Measurements from ENCODE around the gene CBLB. TPM values are rescaled to one million over a fixed set of nuclear protein-coding genes. Genes with fewer than 3 reads are reported as not detected.

Gene CBLB
- total RNA-seq (2014; rRNA removed; shearing (Covaris generic)): 2.7 and 5.0 TPM in 2 replicates

- H3K9me3 ChIP-seq (replicated peaks): no peaks in the 10 kb centered on the region
- peaks cover 15% of the 10 kb centered on the region for H3K4me1 ChIP-seq (replicated peaks)
- H3K27ac ChIP-seq: 0 out of 2 replicates have a peak within 1 kb of the TSS, but pooled peaks have one; percentile 4
- peak; percentile 83 to 94 for DNase-seq (ENCODE audit: low read depth in 1 of 2, low spot score in 2 of 2)
- peak within 1 kb of the TSS; percentile 78 for H3K4me3 ChIP-seq
- no peaks in the 10 kb centered on the region for H3K27me3 ChIP-seq (replicated peaks)
- no peaks in the 10 kb centered on the region for H3K36me3 ChIP-seq
Observed at GRCh38 chr3:105868742-105869530, at the start of gene CBLB. Gene CBLB (minus strand): TSS chr3:105869012. CDS start chr3:105867577, 1,435 bp downstream.

DNA sequence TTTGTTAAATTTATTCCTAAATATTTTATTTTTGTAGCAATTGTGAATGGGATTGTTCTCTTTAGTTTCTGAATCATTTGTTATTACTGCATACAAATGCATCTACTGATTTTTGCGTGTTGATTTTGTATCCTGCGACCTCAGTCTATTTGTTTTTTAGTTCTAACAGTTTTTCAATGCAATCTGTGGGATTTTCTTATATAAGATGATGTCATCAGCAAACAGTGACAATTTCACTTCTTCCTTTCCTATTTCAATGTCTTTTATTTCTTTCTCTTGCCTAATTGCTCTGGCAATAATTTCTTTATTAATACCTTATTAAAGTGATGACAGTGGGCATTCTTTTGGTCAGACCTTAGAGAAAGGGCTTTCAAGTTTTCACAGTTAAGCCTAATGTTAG, 48.0 kb upstream of the CBLB start:
- no peaks in the 10 kb centered on the region for H3K36me3 ChIP-seq
- H3K4me3 ChIP-seq: no peak overlapping the region
- H3K9me3 ChIP-seq (replicated peaks): no peaks in the 10 kb centered on the region
- H3K4me1 ChIP-seq (replicated peaks): no peaks in the 10 kb centered on the region
- no peaks in the 10 kb centered on the region for H3K27me3 ChIP-seq (replicated peaks)
- DNase-seq (ENCODE audit: low read depth in 1 of 2, low spot score in 2 of 2): no peak
- no peak overlapping the region for H3K27ac ChIP-seq

GRCh38 chr3:105915524-105915923, 46.7 kb upstream of the CBLB start:
- Histone ChIP-seq H3K9me3 (replicated peaks) (no peaks in the 10 kb centered on the region), H3K36me3 (no peaks in the 10 kb centered on the region), H3K4me1 (replicated peaks) (no peaks in the 10 kb centered on the region), H3K27ac (no peak overlapping the region), H3K4me3 (no peak overlapping the region), H3K27me3 (replicated peaks) (no peaks in the 10 kb centered on the region)
- no peak for DNase-seq (ENCODE audit: low read depth in 1 of 2, low spot score in 2 of 2)

DNA sequence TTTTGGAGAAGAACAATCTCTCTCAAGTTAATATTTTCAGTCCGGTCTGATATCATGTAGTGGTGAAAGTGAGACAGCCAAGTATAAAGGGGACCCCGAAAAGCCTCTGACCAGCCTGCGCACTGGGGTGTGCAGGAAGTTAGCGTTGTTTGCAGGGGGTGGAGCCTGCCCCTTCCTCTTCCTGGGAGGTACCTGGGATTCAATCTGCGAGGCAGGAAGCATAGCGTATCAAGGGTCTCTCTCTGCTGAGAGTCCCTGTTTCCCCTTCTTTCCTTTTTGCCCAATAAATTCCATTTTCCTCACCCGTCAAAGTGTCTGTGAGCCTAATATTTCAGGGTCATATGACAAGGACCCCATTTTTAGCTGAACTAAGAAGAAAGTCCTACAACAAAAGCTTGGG, 44.8 kb upstream of the CBLB start:
- no peaks in the 10 kb centered on the region for H3K27me3 ChIP-seq (replicated peaks)
- no peaks in the 10 kb centered on the region for H3K36me3 ChIP-seq
- DNase-seq (ENCODE audit: low read depth in 1 of 2, low spot score in 2 of 2): no peak
- H3K4me3 ChIP-seq: no peak overlapping the region
- H3K4me1 ChIP-seq (replicated peaks): no peaks in the 10 kb centered on the region
- H3K9me3 ChIP-seq (replicated peaks): no peaks in the 10 kb centered on the region
- H3K27ac ChIP-seq: no peak overlapping the region

DNA sequence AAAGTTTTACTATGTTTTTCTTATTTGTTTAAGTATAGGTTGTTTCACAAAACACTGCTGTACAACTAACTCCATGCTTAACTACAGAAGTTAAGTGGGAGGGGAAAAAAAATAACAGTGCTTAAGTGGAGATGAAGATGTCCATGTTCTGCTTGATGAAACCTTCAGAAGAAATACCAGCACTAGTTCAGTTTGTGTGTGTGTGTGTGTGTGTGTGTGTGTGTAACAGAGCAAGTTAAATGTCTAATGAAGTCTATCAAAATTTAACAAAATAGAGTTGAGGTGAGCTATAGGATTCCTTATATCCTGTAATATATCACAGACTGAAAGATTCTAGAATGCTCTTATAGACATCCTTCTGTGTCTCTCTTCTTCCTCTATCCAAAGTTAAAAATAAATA, 44.1 kb upstream of the CBLB start:
- Histone ChIP-seq H3K27me3 (replicated peaks) (no peaks in the 10 kb centered on the region), H3K4me3 (no peak overlapping the region), H3K4me1 (replicated peaks) (no peaks in the 10 kb centered on the region), H3K9me3 (replicated peaks) (no peaks in the 10 kb centered on the region), H3K27ac (no peak overlapping the region), H3K36me3 (no peaks in the 10 kb centered on the region)
- DNase-seq (ENCODE audit: low read depth in 1 of 2, low spot score in 2 of 2): no peak

- Histone ChIP-seq H3K4me3 (no peak overlapping the region), H3K9me3 (replicated peaks) (no peaks in the 10 kb centered on the region), H3K36me3 (no peaks in the 10 kb centered on the region)
Observed at GRCh38 chr3:105911496-105911895, 42.7 kb upstream of the CBLB start.

GRCh38 chr3:105907777-105908176, 39.0 kb upstream of the CBLB start:
- no peak for DNase-seq (ENCODE audit: low read depth in 1 of 2, low spot score in 2 of 2)
- Histone ChIP-seq H3K4me1 (replicated peaks) (no peaks in the 10 kb centered on the region), H3K27ac (no peak overlapping the region), H3K36me3 (no peaks in the 10 kb centered on the region), H3K9me3 (replicated peaks) (no peaks in the 10 kb centered on the region), H3K4me3 (no peak overlapping the region), H3K27me3 (replicated peaks) (no peaks in the 10 kb centered on the region)

More at GRCh38 chr3:105911496-105911895, 42.7 kb upstream of the CBLB start:
- Histone ChIP-seq H3K27me3 (replicated peaks) (no peaks in the 10 kb centered on the region), H3K4me1 (replicated peaks) (no peaks in the 10 kb centered on the region), H3K27ac (no peak overlapping the region)
- DNase-seq (ENCODE audit: low read depth in 1 of 2, low spot score in 2 of 2): no peak

DNA sequence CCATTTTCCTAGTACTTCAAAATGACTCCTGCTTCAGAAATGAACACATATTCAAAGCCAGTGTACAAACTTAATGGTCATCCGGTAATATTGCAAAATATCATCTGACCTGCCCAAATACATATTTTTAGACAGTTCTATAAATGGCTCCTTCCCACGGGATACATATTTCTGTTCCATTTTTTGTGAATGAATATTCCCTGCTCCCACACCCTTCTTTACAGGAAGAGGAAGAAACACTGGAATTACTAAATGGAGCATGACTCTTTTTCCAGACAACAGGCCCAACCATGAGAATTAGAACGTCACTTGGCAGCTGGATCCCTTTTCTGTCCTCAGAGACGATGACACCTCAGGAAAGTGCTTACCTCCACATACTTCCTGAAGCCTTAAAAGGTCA, 38.0 kb upstream of the CBLB start:
- Histone ChIP-seq H3K36me3 (no peaks in the 10 kb centered on the region), H3K4me1 (replicated peaks) (no peaks in the 10 kb centered on the region), H3K27me3 (replicated peaks) (no peaks in the 10 kb centered on the region), H3K9me3 (replicated peaks) (no peaks in the 10 kb centered on the region), H3K4me3 (no peak overlapping the region), H3K27ac (no peak overlapping the region)
- DNase-seq (ENCODE audit: low read depth in 1 of 2, low spot score in 2 of 2): no peak

- no peaks in the 10 kb centered on the region for H3K27me3 ChIP-seq (replicated peaks)
- no peak for DNase-seq (ENCODE audit: low read depth in 1 of 2, low spot score in 2 of 2)
- H3K27ac ChIP-seq: no peak overlapping the region
- no peaks in the 10 kb centered on the region for H3K36me3 ChIP-seq
- no peak overlapping the region for H3K4me3 ChIP-seq
- H3K4me1 ChIP-seq (replicated peaks): no peaks in the 10 kb centered on the region
- no peaks in the 10 kb centered on the region for H3K9me3 ChIP-seq (replicated peaks)
Observed at GRCh38 chr3:105906345-105906744, 37.5 kb upstream of the CBLB start.

GRCh38 chr3:105905328-105905727, 36.5 kb upstream of the CBLB start:
- DNase-seq (ENCODE audit: low read depth in 1 of 2, low spot score in 2 of 2): no peak

GRCh38 chr3:105904678-105905284, 36.0 kb upstream of the CBLB start:
- Histone ChIP-seq H3K27me3 (replicated peaks) (no peaks in the 10 kb centered on the region), H3K9me3 (replicated peaks) (no peaks in the 10 kb centered on the region), H3K27ac (no peak overlapping the region), H3K4me3 (no peak overlapping the region), H3K4me1 (replicated peaks) (no peaks in the 10 kb centered on the region), H3K36me3 (no peaks in the 10 kb centered on the region)
- DNase-seq (ENCODE audit: low read depth in 1 of 2, low spot score in 2 of 2): no peak

More at GRCh38 chr3:105905328-105905727, 36.5 kb upstream of the CBLB start:
- H3K36me3 ChIP-seq: no peaks in the 10 kb centered on the region
- no peaks in the 10 kb centered on the region for H3K9me3 ChIP-seq (replicated peaks)
- H3K4me3 ChIP-seq: no peak overlapping the region
- no peaks in the 10 kb centered on the region for H3K4me1 ChIP-seq (replicated peaks)
- no peak overlapping the region for H3K27ac ChIP-seq
- H3K27me3 ChIP-seq (replicated peaks): no peaks in the 10 kb centered on the region

DNA sequence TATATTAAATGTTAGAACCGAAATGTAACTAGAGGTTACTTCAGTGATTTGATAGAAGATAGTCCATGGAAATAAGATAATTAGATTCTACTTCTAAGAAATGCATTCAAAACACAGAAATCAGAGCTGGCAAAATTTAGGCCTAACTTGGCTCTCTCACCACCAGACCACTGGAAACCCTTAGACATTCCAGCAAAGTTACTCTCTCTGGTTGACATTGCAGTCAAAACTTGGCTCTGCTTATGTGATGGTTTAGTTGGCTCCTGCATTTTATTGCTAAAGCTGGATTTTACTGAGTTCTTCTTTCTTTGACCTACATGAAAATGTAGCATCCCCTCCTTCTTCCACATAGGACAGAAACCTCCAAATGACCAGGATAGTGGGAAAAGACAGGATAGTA, 35.4 kb upstream of the CBLB start:
- Histone ChIP-seq H3K27ac (no peak overlapping the region), H3K36me3 (no peaks in the 10 kb centered on the region), H3K4me1 (replicated peaks) (no peaks in the 10 kb centered on the region), H3K9me3 (replicated peaks) (no peaks in the 10 kb centered on the region), H3K27me3 (replicated peaks) (no peaks in the 10 kb centered on the region), H3K4me3 (no peak overlapping the region)
- DNase-seq (ENCODE audit: low read depth in 1 of 2, low spot score in 2 of 2): no peak

GRCh38 chr3:105899516-105899915, 30.7 kb upstream of the CBLB start:
- DNase-seq (ENCODE audit: low read depth in 1 of 2, low spot score in 2 of 2): no peak
- Histone ChIP-seq H3K4me3 (no peak overlapping the region), H3K4me1 (replicated peaks) (no peaks in the 10 kb centered on the region), H3K27me3 (replicated peaks) (no peaks in the 10 kb centered on the region), H3K9me3 (replicated peaks) (no peaks in the 10 kb centered on the region), H3K36me3 (no peaks in the 10 kb centered on the region), H3K27ac (no peak overlapping the region)

DNA sequence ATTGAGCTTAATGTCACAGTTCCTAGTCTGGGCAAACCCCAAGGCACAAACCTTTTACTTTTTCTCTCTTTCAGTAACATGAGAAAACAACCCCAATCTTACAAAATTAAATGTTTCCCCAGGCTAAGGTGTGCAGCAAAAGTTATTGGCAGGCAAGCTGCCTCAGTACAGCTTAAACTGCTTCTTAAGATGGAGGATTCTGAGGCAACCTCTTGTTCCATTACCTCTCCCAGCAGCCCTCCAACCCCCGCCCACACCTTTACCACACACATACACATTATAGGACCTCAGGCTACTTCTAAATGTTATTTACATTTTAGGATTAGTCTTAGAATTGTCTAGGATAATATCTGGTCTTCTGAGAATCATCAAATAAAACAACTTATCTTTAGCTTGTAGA, 22.3 kb upstream of the CBLB start:
- no peak overlapping the region for H3K27ac ChIP-seq
- DNase-seq (ENCODE audit: low read depth in 1 of 2, low spot score in 2 of 2): no peak
- no peaks in the 10 kb centered on the region for H3K27me3 ChIP-seq (replicated peaks)
- H3K9me3 ChIP-seq (replicated peaks): no peaks in the 10 kb centered on the region
- H3K4me1 ChIP-seq (replicated peaks): no peaks in the 10 kb centered on the region
- no peak overlapping the region for H3K4me3 ChIP-seq
- no peaks in the 10 kb centered on the region for H3K36me3 ChIP-seq
